Measurements from ENCODE around the gene ZNF439. TPM values are rescaled to one million over a fixed set of nuclear protein-coding genes. Genes with fewer than 3 reads are reported as not detected.
A peak's percentile ranks its signal among the peaks of the same experiment; 100 is the strongest.
"Not testable (repeated sequence)": the region's sequence is repeated elsewhere in the genome, so short reads cannot be mapped to it uniquely, and the experiment has no call there.

The ZNF439 gene
- total RNA-seq, 4 donors from 2014 or later = 13.8 to 22.9 (median 18.6) TPM

- H3K4me1 ChIP-seq = peaks cover 0 to 11% of the 10 kb centered on the region in 2 donors
- H3K27ac ChIP-seq = peak within 1 kb of the TSS; percentile 63 to 81 (median 75)
- intact Hi-C loops (cut with DNase I) = no loop called here
- H3K9me3 ChIP-seq = no peaks in the 10 kb centered on the region
- 0 to 2% methylated on average over 15 to 38 of the region's 55 CpGs for WGBS, 2 donors
- H3K36me3 ChIP-seq = no peaks in the 10 kb centered on the region
- peak within 1 kb of the TSS; percentile 52 to 77 (median 65) for H3K4me3 ChIP-seq (replicated peaks in 1 of 3)
- no peaks in the 10 kb centered on the region for H3K27me3 ChIP-seq
- TF ChIP-seq, protein P1, sequence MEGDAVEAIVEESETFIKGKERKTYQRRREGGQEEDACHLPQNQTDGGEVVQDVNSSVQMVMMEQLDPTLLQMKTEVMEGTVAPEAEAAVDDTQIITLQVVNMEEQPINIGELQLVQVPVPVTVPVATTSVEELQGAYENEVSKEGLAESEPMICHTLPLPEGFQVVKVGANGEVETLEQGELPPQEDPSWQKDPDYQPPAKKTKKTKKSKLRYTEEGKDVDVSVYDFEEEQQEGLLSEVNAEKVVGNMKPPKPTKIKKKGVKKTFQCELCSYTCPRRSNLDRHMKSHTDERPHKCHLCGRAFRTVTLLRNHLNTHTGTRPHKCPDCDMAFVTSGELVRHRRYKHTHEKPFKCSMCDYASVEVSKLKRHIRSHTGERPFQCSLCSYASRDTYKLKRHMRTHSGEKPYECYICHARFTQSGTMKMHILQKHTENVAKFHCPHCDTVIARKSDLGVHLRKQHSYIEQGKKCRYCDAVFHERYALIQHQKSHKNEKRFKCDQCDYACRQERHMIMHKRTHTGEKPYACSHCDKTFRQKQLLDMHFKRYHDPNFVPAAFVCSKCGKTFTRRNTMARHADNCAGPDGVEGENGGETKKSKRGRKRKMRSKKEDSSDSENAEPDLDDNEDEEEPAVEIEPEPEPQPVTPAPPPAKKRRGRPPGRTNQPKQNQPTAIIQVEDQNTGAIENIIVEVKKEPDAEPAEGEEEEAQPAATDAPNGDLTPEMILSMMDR (IDR thresholded peaks at IDR 0.05) = no peak
- TF ChIP-seq POLR2A (IDR thresholded peaks at IDR 0.05) = peak; percentile 64 to 98
- peak; percentile 98 for DNase-seq
Observed at GRCh38 chr19:11814029-11814699, 34.4 kb upstream of the ZNF439 start, which contains the start of gene ZNF440. ZNF440 (plus strand) TSS chr19:11814273; CDS start chr19:11814448, 175 bp downstream.

DNA sequence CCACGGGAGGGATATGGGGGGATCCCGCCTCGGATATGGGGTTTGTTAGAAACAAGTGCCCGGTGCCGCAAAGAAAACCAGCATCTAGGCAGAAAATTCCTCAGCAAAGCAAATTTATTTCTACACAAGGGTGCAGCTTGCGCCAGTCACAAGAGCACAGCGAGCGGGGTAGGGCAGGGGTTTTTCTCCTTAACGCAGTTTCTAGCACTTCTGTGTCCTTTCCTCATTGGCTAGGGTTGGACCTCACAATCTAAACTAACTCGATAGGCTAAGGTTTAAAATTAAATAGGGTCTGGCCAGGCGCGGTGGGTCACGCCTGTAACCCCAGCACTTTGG is 33.9 kb upstream of the ZNF439 start:
- Histone ChIP-seq H3K27ac (peak overlapping the region; percentile 63 to 81 (median 75)), H3K4me3 (replicated peaks in 1 of 3) (peak overlapping the region; percentile 52 to 77 (median 65)), H3K9me3 (no peaks in the 10 kb centered on the region), H3K36me3 (no peaks in the 10 kb centered on the region), H3K27me3 (no peaks in the 10 kb centered on the region), H3K4me1 (peaks cover 0 to 11% of the 10 kb centered on the region in 2 donors)
- WGBS, 2 donors = 8 to 17% methylated on average over 13 of the region's 13 CpGs
- no peak for DNase-seq
- no peak for TF ChIP-seq POLR2A (IDR thresholded peaks at IDR 0.05)
- TF ChIP-seq, protein P1 (IDR thresholded peaks at IDR 0.05) = no peak
- intact Hi-C loops (cut with DNase I) = no loop called here

DNA sequence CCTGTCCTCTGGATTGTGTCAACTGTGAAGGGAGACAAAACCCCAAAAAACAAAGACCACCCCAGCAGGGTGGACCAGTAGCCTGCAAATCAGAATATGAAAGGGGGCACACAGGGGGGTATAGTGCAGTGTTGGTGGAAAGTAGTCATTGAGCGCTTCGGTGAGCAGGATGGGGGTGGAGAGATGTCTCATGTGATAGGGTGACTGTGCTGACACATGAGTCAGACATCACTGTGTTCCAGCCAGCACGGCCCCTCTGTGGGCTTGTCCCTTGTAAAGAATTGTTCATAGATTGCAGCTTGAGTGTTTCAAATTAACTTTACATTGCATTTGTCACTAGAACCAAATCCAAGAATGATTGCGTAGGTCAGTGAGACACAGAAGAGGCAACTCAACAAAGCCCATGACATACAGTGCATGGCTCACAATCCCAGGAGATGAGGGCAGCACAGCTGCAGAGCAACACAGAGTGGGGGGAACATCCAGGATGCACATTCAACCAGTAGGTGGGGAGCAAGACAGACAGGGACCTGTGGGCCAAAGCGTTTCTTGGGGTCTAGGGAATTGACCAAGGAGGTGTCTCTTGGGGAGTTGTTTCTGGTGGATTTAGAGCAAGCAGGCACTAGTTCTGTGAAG is 26.9 kb upstream of the ZNF439 start:
- no peaks in the 10 kb centered on the region for H3K36me3 ChIP-seq
- H3K4me3 ChIP-seq (replicated peaks in 1 of 3) = no peak overlapping the region
- no peaks in the 10 kb centered on the region for H3K9me3 ChIP-seq
- WGBS, 2 donors = 88 to 95% methylated on average over 5 of the region's 5 CpGs
- intact Hi-C loops (cut with DNase I) = no loop called here
- H3K27ac ChIP-seq = no peak overlapping the region
- DNase-seq = no peak
- H3K27me3 ChIP-seq = no peaks in the 10 kb centered on the region
- TF ChIP-seq, protein P1 (IDR thresholded peaks at IDR 0.05) = no peak
- TF ChIP-seq POLR2A (IDR thresholded peaks at IDR 0.05) = no peak
- H3K4me1 ChIP-seq = no peaks in the 10 kb centered on the region

DNA sequence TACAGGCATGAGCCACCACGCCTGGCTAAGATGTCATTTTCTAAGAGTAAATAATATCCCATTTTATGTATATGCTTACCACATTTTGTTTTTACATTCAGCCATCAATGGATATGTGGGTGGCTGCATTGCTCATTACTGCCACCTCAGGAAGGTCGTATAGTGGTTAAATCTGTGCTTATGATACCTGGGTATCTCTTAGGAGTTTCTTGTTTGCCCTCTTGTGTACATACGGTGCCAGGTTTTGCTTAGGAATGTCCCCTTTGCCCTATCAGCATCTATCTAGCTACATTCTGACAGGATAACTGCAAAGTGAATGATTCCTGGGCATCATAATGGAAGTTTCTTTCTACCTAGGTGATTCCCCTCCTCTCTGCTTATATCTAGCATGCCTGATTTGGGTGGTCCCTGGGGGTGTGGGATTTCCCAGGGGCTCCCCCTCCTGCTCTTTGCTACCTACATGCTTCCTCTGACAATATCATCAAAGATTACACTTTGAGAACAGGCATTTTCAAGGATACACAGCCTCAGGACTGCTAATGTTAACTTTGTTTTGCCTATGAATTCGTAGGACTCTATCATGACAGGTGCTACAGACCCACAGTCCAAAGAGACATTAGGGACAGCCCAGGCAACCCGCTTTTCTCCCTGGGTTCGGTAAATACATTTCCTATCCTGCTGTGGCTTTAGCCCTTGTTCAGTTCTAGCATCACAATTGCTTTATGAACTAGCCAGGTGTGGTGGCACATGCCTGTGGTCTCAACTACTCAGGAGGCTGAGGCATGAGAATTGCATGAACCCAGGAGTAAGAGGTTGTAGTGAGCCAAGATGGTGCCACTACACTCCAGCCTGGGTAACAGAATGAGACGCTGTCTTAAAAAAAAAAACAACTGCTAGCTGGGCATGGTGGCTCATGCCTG is 19.3 kb upstream of the ZNF439 start:
- H3K27me3 ChIP-seq; DNase-seq; H3K27ac ChIP-seq; H3K4me3 ChIP-seq (replicated peaks in 1 of 3); intact Hi-C loops (cut with DNase I); H3K9me3 ChIP-seq; H3K4me1 ChIP-seq: not testable (repeated sequence)
- 94 to 96% methylated on average over 7 of the region's 7 CpGs for WGBS, 2 donors
- peaks cover 20 to 26% of the 10 kb centered on the region in 2 donors for H3K36me3 ChIP-seq

DNA sequence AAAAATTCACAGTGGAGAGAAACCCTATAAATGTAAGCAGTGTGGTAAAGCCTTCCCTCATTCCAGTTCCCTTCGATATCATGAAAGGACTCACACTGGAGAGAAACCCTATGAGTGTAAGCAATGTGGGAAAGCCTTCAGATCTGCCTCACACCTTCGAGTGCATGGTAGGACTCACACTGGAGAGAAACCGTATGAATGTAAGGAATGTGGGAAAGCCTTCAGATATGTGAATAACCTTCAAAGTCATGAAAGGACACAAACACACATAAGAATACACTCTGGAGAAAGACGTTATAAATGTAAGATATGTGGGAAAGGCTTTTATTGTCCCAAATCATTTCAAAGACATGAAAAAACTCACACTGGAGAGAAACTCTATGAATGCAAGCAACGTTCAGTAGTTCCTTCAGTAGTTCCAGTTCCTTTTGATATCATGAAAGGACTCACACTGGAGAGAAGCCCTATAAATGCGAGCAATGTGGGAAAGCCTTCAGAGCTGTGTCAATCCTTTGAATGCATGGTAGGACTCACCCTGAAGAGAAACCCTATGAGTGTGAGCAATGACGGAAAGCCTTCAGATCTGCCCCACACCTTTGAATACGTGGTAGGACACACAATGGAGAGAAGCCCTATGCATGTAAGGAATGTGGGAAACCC is 16.1 kb upstream of the ZNF439 start:
- intact Hi-C loops (cut with DNase I) = no loop called here
- H3K27ac ChIP-seq = no peak overlapping the region
- H3K36me3 ChIP-seq = peaks cover 20 to 26% of the 10 kb centered on the region in 2 donors
- TF ChIP-seq, protein P1 (IDR thresholded peaks at IDR 0.05) = no peak
- no peak for TF ChIP-seq POLR2A (IDR thresholded peaks at IDR 0.05)
- H3K9me3 ChIP-seq = no peaks in the 10 kb centered on the region
- DNase-seq = no peak
- 96 to 97% methylated on average over 8 of the region's 8 CpGs for WGBS, 2 donors
- H3K27me3 ChIP-seq = no peaks in the 10 kb centered on the region
- no peaks in the 10 kb centered on the region for H3K4me1 ChIP-seq
- H3K4me3 ChIP-seq (replicated peaks in 1 of 3) = no peak overlapping the region

Data from thyroid gland (tissue), 4 donors.